HG03439 (cell line): ENCODE results near the gene CIAO3.
"Not testable (repeated sequence)": the region's sequence is repeated elsewhere in the genome, so short reads cannot be mapped to it uniquely, and the experiment has no call there.

Experiments used
- ATAC-seq: cut with Tn5 transposase; IDR thresholded peaks from one replicate; pipeline ENCODE4 v1.9.1; 2021; ENCODE audit warnings: mild to moderate bottlenecking, moderate library complexity; ENCODE audit not compliant: unreplicated experiment

The CIAO3 gene

DNA sequence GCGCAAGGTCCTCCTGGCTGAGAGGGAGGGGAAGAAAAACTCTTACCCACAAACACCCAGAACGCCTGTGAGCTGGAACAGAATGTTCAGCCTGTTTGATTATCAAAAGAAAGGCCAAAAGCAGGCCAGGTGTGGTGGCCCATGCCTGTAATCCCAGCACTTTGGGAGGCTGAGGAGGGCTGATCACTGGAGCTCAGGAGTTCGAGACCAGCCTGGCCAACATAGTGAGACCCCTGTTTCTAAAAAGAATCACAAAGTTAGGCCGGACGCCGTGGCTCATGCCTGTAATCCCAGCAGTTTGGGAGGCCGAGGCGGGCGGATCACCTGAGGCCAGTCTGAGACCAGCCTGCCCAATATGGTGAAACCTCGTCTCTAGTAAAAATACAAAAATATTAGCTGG, 35.5 kb upstream of the CIAO3 start:
- not testable (repeated sequence) for ATAC-seq

DNA sequence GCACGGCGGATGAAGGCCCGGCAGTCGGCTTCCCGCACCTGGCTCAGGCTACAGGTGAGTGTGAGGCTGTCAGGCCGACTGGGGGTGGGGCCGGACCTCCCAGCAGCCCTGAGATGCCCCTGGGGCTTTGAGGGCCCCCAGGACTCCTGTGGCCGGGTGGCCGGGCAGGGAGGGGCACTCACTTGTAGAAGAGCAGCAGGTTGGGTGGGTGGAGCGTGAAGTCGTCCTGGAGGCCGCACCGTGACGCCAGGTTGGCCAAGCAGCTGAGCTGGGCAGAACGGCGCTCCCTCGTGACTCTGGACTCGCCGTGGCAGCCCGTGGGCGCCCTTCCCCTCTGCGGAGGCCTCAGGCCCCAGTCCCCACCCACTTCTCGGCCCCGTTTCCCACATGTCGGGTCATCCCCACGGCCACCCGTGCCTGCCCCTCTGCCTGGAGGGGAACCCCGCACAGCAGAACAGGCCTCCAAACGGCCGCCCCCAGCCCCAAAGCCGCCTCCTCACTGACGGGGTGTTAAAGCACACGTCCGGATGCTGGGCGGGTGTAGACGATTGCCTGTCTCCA, 34.5 kb upstream of the CIAO3 start:
- ATAC-seq, result no peak

DNA sequence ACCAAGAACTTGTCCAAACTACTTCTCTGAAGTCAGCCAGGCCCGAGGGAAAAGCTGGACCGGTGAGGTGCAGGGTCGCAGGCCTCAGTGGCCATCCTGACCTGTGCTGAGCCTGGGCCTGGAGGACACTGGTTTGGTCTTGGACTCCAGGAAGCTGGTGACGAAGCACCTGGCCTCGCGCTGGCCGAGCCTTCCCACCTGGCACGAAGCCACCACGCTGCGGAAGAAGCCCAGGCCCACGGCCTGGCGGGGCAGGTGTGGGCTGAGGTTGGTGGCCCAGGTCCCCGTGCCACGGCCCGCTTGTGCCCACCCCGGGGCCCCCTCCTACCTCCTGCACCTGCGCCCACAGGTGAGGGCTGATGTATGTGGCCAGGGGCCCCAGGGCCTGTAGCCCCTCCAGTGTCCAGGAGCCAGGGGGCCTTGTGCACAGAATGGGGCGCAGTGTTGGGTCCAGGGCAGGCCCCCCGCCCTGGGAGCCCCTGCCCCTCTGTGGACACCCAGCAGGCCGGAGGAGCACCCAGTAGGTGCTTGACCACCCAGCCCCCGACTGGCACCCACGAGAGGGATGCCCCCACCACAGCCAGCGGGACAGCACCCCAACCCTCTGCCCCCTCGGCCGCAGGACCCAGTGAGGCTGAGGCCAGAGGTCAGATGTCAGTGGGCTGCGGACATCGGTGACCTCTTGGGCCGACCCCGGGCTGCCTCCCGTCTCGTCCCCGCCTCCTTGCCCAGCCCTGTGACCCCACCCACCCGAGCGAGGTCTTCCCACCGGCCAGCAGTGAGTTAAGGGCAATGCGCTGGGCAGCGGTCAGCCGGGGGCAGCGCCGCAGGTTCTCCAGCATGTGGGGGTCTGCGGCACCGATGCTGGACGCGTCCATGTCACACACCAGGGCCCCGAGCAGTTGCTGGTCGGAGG, 33.5 kb upstream of the CIAO3 start:
- ATAC-seq, result no peak

DNA sequence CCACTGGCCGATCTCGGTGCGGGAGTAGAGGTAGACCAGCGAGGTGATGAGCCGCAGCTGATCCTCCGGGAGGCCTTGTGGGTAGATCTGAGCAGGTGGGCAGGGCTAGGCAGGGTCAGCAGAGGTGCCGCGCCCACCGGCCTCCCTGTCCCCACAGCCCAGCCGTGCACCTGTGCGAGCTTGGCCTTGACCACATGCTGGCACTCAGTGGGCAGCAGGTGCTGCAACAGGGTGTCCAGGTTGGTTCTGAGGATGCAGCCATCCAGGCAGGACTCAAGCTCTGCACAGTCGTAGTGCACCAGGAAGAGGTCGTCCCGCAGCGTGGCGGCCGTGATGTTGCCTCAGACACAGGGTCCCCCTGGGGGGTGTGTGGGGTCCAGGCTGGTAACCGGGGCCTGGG, 32.2 kb upstream of the CIAO3 start:
- ATAC-seq, result no peak

DNA sequence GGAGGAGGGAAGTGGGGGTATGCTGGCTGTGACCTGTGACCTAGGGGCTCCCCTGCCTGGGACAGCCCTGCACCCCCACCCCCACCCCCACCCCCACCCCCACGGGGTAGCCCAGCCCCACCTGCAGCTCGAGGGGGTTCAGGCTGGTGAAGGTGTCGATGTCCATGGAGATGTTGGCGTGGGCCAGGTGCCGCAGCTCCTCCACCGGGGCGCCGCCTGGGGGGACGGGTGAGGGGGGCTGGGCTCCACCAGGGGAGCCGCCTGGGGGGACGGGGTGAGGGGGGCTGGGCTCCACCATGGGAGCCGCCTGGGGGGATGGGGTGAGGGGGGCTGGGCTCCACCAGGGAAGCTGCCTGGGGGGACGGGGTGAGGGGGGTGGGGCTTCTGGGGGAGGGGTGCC, 29.6 kb upstream of the CIAO3 start:
- ATAC-seq, result no peak

DNA sequence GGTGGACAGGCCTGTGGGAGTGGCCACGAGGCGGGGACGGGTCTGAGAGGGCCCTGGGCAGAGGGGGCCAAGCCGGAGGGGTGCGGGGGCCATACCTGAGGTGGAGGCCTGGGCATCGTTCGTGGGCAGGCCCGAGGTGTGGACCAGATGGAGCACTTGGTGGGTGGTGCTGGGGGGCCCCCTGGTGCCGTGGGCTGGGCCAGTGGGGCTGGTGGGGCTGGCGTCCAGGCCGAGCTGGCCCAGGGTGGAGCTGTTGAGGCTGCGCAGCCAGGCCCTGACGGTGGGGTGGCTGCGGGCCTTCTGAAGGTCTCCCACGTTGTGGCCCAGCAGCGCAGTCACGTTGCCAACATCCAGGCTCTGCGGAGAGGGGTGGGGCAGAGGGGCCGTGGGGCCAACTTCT, 29.1 kb upstream of the CIAO3 start:
- ATAC-seq, result no peak

DNA sequence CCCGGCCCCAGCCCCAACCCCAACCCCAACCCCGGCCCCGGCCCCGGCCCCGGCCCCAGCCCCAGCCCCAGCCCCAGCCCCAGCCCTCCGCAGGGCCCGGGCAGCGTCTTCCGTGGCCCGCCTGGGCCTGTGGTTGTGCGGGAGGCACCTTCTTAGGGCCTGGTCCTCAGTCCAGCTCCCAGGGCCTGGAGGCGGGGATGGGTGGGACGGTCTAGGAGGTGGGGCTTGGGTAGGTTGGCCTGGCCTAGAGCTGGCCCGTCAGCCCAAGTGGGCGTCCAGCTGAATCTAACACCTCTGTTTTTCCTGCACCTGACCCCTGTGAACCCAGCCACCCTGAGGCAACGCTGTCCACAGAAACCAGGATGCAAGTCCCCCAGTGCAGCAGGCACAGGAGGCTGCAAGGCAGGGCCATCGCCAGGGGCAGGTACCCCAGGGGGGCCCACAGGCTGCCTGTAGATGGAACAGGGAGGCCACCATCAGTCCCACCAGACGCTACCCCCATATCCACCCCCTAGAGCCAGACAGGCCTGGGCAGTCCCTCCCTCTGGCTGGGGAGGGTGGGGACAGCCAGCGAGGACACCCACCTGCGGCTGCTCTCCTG, 28.5 kb upstream of the CIAO3 start:
- no peak for ATAC-seq

DNA sequence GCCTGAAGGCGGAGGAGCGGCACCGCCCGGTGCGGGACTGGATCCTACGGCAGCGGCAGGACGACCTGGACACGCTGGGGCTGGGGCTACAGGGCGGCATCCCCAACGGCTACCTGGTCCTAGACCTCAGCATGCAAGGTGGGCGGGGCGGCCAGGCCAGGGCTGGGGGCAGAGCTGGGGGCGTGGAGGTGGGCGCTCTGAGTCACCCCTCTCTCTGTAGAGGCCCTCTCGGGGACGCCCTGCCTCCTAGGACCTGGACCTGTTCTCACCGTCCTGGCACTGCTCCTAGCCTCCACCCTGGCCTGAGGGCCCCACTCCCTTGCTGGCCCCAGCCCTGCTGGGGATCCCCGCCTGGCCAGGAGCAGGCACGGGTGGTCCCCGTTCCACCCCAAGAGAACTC, 27.6 kb upstream of the CIAO3 start:
- ATAC-seq, result no peak

DNA sequence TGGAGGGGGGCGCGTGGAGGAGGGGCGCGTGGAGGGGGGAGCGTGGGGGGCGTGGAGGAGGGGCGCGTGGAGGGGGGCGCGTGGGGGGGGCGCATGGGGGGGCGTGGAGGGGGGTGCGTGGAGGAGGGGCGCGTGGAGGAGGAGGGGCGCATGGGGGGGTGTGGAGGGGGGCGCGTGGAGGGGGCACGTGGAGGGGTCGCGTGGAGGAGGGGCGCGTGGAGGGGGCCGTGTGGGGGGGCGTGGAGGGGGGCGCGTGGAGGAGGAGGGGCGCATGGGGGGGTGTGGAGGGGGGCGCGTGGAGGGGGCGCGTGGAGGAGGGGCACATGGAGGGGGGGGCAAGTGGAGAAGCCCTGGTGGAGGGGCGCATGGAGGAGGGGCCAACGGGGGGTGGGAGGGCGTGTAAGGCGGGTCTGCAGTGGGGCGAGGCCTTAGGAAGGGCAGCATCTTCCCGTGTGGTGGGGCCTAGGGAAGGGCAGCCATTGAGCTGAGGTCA, 27.0 kb upstream of the CIAO3 start:
- ATAC-seq, result no peak

DNA sequence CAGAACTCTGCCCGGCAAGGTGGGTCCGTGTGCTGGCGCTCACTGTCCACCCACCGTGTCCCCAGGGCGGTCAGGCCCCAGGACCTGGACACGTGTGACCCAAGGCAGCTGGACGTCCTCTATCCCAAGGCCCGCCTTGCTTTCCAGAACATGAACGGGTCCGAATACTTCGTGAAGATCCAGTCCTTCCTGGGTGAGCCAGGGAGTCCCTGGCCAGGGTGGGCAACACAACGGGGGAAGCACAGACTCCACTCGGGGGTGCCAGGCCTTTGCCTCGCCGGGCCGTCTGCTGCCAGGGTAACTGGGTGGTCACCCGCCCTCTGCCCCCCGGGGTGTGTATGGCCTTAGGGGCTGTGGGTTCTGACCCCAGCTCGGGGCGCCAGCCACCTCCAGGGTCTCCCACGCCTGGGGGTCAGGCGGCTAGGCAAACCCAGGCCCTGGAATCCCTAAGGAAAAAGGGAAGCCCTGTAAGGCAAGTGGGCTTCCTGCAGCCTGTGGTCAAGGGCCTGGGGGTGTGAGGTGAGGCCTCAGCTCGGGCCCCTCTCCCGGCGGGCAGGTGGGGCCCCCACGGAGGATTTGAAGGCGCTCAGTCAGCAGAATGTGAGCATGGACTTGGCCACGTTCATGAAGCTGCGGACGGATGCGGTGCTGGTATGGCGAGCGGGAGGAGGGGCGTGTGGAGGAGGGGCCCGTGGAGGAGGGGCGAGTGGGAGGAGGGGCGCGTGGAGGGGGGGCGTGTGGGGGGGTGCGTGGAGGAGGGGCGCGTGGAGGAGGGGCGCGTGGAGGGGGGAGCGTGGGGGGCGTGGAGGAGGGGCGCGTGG, 26.2 kb upstream of the CIAO3 start:
- ATAC-seq, result no peak

DNA sequence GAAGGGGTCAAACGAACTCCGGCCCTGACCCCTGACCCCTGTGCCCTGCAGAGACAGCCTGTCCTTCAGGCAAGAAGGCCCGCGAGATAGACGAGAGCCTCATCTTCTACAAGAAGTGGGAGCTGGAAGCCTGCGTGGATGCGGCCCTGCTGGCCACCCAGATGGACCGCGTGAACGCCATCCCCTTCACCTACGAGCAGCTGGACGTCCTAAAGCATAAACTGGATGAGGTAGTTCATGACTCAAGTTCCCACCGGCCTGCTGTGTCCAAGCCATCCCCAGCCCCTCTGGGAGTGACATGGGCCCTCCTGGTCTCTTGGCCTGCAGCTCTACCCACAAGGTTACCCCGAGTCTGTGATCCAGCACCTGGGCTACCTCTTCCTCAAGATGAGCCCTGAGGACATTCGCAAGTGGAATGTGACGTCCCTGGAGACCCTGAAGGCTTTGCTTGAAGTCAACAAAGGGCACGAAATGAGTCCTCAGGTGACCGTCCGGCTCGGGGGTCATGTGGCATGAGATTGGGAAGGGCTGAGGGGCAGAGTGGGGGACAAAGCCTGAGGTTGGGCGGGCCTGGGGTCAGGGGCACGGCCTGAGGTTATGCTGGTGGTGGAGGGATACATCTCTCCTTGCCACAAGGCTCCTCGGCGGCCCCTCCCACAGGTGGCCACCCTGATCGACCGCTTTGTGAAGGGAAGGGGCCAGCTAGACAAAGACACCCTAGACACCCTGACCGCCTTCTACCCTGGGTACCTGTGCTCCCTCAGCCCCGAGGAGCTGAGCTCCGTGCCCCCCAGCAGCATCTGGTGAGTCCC, 25.4 kb upstream of the CIAO3 start:
- no peak for ATAC-seq

DNA sequence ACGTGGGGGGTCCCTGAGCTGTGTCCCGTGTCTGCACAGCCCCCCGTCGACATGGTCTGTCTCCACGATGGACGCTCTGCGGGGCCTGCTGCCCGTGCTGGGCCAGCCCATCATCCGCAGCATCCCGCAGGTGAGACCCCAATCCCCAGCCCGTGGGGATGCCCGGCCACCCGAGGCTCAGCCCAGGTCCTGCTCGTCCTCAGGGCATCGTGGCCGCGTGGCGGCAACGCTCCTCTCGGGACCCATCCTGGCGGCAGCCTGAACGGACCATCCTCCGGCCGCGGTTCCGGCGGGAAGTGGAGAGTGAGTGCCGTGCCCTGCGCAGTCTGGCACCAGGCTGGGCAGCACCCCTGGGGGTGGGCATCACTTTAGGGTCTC, 24.7 kb upstream of the CIAO3 start:
- no peak for ATAC-seq

DNA sequence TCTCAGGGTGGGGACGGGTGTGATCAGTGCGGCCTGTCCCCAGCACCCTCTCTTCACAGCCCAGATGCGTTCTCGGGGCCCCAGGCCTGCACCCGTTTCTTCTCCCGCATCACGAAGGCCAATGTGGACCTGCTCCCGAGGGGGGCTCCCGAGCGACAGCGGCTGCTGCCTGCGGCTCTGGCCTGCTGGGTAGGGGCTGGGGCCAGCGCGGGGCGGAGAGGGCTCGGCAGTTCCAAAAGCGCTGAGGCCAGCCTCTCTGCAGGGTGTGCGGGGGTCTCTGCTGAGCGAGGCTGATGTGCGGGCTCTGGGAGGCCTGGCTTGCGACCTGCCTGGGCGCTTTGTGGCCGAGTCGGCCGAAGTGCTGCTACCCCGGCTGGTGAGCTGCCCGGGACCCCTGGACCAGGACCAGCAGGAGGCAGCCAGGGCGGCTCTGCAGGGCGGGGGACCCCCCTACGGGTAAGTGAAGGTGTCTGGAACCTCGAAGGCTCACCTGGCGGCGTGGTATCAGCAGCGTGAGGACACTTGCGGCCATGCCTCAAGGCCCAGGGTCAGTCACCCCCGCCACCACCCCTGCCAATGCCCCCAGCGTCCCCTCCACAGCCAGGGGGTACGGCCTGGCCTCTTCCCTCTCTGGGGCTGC, 24.2 kb upstream of the CIAO3 start:
- ATAC-seq, result no peak

DNA sequence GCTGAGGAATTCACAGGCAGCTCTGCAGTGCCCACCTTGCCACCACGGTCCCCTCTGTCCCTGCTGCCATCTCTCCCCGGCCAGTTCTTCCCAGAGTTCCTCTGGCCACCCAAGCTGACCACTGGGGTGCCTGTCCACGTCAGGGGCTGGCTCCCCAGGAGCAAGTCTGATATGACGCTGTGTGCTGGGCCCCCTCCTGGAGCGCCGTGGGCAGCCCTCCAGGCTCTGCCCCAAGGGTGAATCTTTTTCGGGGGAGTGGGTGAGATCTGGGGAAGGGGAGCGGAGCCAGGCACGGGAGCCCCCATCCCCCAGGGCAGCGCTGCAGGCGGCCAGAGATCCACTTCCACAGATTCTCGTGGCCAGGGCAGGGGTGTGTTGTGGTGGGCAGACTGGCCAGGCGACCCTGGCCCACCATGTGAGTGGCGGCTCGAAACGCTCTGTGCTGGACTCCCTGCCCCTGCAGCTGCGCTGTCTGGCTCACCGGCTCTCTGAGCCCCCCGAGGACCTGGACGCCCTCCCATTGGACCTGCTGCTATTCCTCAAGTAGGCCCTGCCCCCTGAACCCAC, 23.5 kb upstream of the CIAO3 start:
- no peak for ATAC-seq

DNA sequence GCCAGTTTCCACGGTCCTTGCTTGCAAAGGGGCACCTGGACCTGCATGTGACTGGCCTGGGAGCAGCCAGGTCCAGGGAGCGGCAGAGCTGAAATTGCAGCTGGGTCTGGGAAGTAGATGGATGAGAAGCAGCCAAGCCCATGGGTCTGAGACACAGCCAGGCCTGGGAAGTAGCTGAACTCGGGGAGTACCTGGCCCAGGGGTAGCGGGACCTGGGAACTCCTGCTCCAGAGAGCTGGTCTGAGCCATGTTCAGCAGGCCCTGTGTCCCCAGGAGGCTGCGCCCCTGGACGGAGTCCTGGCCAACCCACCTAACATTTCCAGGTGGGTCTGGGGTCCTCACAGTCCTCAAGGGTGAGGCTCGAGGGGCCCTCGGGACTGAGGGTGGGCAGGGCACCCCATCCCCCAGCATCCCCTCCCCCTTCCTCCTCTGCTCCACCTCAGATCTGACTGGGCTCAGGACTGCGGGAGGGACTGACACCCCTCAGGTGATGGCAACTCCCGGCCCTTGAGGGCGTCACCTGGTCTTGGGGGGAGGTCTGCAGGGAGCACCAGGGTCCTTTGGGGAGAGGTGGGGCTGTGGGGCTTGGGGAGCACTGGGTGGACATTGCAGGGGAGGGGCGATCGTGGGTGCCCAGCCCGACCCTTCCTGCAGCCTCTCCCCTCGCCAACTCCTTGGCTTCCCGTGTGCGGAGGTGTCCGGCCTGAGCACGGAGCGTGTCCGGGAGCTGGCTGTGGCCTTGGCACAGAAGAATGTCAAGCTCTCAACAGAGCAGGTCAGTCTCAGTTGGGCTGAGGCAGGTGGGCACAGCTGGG, 22.8 kb upstream of the CIAO3 start:
- ATAC-seq, result no peak

DNA sequence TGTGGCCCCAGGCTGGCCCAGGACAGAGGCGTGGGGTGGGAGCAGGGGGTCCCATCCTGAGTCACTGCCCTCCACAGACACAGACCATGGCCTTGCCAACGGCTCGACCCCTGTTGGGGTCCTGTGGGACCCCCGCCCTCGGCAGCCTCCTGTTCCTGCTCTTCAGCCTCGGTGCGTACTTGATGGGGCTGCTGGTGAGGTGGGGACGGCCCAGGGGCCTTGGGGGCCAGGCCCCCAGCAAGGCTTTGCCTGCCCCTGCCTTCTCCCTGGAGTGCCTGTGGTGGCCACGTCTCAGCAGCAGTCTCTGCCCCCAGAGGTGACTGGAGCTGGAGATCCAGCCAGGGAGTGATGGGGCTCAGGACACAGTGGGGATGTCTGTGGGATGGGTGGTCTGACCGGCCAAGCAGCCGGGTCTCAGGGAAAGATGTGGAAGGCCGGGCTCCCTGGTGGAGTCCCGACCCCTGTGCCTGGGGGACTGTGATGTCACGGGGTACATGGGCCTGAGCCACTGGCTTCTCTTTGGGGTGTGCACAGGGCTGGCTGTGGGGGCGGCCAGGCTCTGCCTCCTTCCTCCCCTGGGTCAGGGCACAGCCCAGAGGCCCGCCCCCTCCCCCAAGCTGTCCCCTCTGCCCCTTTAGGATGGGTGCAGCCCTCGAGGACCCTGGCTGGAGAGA, 21.9 kb upstream of the CIAO3 start:
- no peak for ATAC-seq

DNA sequence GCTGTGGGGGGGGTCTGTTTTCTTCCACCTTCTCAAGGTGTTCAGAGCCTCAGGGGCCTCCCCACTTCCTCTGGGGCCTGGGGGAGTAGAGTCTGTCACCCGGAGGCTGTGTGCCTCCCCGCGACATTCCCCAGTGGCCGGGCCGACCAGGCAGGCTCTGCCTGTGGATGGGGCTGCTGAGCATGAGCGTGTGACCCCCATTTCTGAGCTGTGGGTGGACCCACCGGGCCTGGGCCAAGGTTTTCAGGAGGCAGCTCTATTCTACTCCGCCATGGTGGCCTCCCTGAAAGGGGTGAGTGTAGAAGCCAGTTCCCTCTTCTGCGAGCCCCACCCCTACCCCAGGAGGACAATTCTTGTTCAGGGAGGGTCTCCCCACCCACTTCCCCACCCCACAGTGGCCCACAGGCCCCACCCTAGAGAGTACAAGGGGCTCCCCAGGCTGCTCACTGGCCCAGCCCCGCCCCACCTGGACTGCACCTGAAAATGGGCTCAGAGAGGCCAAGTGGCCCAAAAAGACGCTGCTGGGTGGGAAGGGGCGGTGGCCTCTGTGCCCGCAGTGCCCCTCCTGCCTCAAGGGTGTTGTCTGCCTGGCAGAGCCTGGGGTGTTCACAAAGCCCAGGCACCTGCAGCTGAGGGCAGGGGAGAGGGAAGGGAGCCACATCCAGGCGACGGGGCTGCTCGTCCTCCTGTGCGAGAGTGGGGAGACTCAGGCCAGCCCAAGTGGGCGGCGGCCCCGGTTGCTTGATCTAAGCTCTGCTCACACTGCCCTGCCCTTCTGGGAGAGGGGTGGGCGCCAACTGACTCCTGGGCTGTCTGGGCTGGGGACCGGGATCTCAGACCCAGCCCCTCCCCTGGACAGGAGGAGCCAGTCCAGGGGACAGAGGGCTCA, 21.1 kb upstream of the CIAO3 start:
- ATAC-seq, result no peak
